ENCODE data around the gene C6orf15.
"Not testable (repeated sequence)": the region's sequence is repeated elsewhere in the genome, so short reads cannot be mapped to it uniquely, and the experiment has no call there.

The C6orf15 gene

GRCh38 chr6:31098449-31098938, 13.9 kb downstream of the C6orf15 start:
- no peak for DNase-seq

GRCh38 chr6:31096656-31097055, 15.7 kb downstream of the C6orf15 start:
- no peak for DNase-seq

- DNase-seq = no peak
Measured at GRCh38 chr6:31096215-31096614, 16.2 kb downstream of the C6orf15 start.

- peak; percentile 45 for DNase-seq
Measured at GRCh38 chr6:31094389-31094881, 17.9 kb downstream of the C6orf15 start.

GRCh38 chr6:31092769-31093505, 19.4 kb downstream of the C6orf15 start:
- DNase-seq = no peak

- DNase-seq = no peak
Measured at GRCh38 chr6:31092238-31092637, 20.1 kb downstream of the C6orf15 start.

- DNase-seq = no peak
Measured at GRCh38 chr6:31091680-31092079, 20.7 kb downstream of the C6orf15 start.

GRCh38 chr6:31090973-31091364, 21.4 kb downstream of the C6orf15 start:
- DNase-seq = no peak

GRCh38 chr6:31090275-31090972, 22.0 kb downstream of the C6orf15 start:
- no peak for DNase-seq

- DNase-seq = peak; percentile 83
Measured at GRCh38 chr6:31087494-31088089, 24.8 kb downstream of the C6orf15 start.

GRCh38 chr6:31086788-31087440, 25.5 kb downstream of the C6orf15 start:
- DNase-seq = no peak

- DNase-seq = peak; percentile 48
Measured at GRCh38 chr6:31083742-31084354, 28.5 kb downstream of the C6orf15 start.

GRCh38 chr6:31081872-31082271, 30.5 kb downstream of the C6orf15 start:
- DNase-seq = no peak

- peak; percentile 74 for DNase-seq
Measured at GRCh38 chr6:31079656-31080261, 32.6 kb downstream of the C6orf15 start.

- no peak for DNase-seq
Measured at GRCh38 chr6:31076611-31077010, 35.8 kb downstream of the C6orf15 start.

GRCh38 chr6:31075528-31075927, 36.8 kb downstream of the C6orf15 start:
- no peak for DNase-seq

- no peak for DNase-seq
Measured at GRCh38 chr6:31074401-31074800, 38.0 kb downstream of the C6orf15 start.

- DNase-seq = no peak
Measured at GRCh38 chr6:31070711-31071197, 41.6 kb downstream of the C6orf15 start.

- DNase-seq = peak; percentile 67
Measured at GRCh38 chr6:31068669-31069340, 43.6 kb downstream of the C6orf15 start.

GRCh38 chr6:31067891-31068668, 44.3 kb downstream of the C6orf15 start:
- not testable (repeated sequence) for DNase-seq

GRCh38 chr6:31067028-31067427, 45.3 kb downstream of the C6orf15 start:
- DNase-seq = not testable (repeated sequence)
